ENCODE results near the gene FAM24B.
"Not testable (repeated sequence)": the region's sequence is repeated elsewhere in the genome, so short reads cannot be mapped to it uniquely, and the experiment has no call there.

Gene FAM24B

GRCh38 chr10:122858042-122858441, 21.3 kb downstream of the FAM24B start:
- DNase-seq (ENCODE audit: low spot score): not testable (repeated sequence)

- DNase-seq (ENCODE audit: low spot score): no peak
Measured at GRCh38 chr10:122856902-122857301, 22.5 kb downstream of the FAM24B start.

- no peak for DNase-seq (ENCODE audit: low spot score)
Measured at GRCh38 chr10:122855745-122856144, 23.6 kb downstream of the FAM24B start.

DNA sequence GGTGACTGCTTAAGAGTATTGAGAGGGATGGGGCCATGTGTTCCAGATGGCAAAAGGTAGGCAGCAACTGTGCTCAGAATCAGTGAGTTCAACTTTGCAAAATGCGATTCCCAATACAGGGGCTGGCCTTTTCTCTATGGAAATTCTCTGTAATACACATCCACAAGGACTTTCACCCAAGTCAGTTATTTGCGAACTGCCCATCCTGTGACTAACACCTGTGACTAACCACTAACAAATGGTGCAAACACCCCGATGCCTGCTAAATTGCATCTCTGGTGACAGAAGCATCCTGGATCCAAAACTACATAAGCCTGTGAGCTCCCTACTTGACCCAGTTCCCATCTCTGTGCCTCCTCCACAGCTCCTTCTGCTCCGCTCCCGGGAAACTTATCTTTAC, 24.7 kb downstream of the FAM24B start:
- DNase-seq (ENCODE audit: low spot score): no peak

DNA sequence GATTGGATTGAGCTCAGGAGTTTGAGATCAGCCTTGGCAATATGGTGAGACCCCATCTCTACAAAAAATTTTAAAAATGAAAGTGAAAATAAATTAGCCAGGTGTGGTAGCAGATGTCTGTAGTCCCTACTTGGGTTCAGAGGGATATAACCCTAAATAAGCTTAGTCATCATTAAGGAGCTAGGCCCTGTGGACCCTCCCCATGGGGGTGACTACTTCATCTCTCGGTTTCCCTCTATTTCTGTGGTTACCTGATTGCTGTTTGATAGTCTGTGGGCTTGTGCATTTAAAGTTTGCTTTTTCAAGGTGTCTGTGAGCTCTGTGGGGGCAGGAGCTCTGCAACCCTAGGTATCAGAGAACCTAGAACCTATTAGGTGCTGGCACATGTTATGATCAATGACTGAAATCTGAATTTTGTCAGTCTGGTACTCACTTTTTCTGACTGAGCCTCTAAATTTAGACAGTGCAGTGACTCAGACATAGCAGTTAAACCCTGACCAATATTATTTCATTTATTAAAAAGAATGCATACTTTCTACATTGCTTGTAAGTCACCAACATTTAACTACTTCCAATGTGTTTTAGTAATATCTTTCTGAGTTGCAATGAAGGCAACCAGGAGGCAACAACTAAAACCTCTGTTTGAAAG, 25.6 kb downstream of the FAM24B start:
- DNase-seq (ENCODE audit: low spot score): no peak

DNA sequence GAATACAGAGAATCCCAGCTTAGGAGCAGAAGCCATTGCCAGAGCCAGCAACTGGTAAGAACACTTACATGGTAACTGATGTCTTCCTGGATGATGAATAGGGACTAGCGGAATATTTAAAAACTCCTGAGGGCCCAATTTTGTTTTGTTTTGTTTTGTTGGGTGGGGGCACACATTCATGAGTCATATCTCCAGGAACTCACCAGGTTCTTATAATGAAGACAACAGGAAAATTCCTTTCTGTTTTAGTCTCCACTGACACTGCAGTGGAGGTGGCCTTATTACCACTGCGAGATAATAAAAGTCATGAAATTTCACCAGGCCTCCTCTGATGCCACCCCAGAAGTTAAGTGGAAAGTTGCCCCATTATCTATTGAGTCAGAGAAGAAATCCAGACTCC, 27.1 kb downstream of the FAM24B start:
- no peak for DNase-seq (ENCODE audit: low spot score)

DNA sequence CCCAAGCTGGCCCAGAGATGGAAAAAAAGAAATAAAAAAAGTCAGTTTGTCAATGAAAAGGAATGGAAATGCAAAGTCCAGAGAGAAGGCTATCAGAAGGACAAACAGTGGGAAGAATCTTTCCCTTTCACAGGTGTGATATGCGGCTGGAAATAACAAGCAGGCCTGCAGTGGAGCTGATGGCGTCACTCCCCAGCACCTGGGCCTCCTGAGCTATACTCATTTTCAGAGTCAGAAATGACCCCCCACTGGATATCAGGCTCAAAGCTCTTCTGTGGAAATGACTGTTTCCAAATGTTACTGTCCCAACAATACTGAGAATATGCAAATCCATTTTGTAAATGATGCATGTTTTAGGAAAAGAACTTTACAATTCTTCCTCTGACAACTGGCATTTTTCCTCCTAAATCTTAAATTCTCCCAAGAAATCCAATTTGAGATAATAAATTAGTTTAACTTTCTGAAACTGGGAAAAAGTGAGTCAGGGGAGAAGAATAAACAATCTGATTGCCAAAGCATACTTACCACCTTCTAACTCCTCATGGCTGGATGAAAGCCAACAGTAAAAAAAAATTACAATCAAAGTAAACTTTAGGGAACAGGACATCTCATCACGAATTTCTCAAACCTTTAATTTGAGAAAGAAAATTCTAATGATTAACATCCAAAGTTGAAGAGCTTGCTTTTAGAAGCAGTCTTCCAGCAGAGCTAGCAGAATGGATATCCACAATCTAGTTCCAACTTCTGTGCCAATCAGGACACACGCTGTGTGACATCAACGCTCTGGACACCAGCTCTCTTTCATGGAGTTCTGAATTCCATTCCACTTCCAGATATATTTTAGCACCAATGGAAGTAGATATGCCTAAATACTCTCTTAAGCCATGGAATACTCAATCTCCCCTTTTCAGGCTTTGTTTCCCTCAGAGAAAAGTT, 28.4 kb downstream of the FAM24B start:
- no peak for DNase-seq (ENCODE audit: low spot score)

DNA sequence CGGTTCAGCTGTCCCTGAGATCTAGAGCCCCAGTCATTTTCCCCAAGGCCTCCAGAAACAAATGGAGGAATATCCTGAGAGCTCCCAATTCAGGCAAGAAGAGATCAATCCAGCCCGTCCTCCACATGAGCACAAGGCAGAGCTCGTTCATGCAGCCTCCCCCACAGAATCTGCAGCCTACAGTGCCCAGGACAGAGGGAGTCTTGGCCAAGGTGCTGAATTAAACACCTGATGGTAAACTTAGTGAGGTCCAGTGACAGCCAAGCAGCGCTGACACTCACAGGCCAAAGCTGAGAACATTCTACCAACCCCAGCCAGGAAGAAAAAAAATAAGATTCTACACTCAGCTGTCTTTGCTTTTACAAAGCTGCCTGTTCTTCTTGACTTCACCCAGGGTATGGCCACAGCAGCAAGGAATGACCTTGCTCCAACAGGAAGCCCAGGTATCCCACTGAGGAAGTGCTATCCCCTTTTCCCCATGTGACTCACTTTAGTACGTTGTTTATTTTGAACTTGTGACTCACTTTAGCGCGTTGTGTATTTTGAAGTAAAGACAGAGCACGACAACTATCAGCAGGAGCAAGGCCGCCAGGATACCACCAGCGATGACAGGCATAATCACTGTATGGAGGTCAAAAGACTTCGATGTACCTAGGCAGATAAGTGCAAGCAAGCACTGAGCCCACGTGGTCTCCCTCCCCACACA, 29.3 kb downstream of the FAM24B start:
- DNase-seq (ENCODE audit: low spot score): no peak

DNA sequence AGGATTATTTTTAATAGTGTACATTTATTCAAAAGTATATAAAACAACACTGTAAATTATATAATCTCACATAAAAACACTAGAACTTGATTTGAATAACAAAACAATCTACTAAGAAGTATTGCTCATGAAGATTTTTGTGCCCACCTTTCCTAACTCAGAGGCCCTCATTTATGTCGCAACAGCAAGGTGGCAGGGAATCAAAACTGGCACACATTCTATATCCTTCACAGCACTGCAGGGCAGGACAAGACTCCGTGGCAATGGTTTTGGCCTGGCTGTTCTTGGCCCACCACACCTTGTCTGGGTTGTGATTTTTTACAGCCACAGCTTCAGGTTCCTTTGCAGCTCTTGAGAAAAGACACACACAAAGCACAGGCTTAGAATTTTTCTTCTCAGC, 30.3 kb downstream of the FAM24B start:
- DNase-seq (ENCODE audit: low spot score): no peak

DNA sequence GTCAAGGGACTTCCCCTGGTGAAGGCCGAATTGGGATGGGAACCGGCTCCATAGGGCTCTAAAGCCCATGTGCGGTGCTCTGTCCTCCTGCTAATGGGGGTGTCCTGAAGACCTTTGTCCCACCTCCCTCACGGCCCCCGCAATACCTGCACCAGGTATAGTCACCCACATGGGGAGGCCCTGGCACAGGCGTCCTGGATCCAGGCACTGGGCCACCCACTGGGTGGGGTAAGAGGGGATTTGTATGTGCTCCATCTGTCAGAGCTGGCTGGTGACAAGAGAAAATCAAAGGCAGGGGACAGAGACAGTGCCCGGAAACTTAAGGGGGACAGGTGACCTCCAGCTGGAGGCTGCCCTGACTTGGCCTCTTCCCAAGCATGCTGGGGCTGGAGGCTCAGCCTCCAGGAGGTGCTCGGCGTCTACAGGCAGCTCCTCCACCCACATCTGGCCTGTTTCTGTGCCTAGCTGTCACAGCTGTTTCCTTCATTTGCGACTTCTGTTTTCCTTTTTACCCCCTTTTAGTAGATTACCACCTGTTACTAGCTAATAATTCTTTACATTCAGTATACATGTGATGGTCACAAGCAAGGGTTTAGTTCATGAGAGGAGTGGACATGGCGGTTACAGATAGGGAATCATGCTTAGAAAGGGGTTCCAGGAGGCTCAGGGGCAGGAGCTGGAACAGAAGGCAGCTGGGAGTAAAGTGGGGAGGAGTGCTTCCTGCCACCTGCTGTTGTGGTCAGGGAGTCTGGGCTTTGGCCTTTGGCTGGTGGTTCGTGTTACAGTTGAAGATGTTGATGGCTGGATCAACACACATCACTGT, 31.4 kb downstream of the FAM24B start:
- DNase-seq (ENCODE audit: low spot score): no peak

DNA sequence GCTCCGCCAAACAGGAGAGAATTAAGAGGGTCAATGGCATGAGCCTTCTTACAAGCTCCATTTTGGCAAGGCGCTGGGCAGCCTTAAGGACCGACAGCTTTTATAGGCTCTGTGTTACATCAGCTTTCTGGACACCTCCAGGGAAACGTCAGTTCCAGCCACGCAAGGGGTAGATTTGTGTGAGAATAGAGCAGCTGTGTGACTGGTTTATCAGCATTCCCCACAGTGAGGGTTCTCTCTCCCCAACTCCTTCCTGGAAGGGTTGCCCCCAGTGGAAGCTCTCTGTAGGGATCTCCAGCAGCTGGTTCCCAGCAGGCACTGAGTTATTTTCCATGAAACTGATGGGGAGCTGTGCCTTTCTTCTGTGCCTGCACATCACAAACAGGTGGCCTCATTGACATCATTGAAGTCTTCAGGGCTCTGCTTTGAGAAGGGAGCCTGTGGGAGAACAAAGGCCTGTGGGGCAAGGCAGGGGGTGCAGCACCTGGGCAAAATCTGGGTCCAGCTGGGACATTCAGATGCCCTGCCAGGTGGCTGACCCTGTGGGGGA, 33.5 kb downstream of the FAM24B start, which contains the start of gene CUZD1:
CUZD1 (minus strand) TSS at position 75 of the 550 bp plus-strand sequence; CDS start at position 61, 14 bp downstream.
- no peak for DNase-seq (ENCODE audit: low spot score)

- no peak for DNase-seq (ENCODE audit: low spot score)
Measured at GRCh38 chr10:122844146-122844545, 35.2 kb downstream of the FAM24B start.

DNA sequence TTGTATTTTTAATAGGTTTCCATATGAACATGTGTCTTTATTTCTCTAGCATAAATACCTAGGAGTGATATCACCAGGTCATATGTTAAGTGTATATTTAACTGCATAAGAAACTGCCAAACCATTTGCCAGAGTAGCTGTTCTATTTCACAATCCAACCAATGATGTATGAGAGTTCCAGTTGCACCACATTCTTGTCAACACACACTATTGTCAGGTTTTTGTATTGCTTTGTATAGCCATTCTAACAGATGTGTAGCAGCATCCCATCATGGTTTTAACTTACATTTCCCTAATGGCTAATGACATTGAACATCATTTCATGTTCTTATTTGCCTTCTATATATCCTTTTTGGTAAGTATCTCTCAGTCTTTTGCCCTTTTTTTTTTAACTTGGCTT, 37.8 kb downstream of the FAM24B start:
- no peak for DNase-seq (ENCODE audit: low spot score)

DNA sequence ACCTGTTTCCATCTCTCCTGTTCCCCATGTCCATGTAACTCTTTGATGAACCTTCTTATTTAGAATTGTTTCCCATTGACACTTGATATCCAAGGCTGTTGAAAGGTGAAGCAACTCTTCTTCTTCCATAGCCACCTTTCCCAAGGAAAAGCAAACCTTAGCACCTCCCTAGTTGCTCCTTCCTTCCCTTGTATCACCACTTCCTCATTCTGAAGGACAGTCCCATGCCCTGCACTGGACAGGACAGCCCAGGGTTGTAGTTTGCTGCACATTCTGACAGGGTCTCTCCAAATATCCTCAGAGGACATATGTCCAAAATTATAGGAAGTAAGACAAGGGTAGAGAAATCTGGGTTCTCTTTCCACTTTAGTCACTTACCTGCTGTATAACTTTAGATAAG, 39.9 kb downstream of the FAM24B start:
- DNase-seq (ENCODE audit: low spot score): no peak

DNA sequence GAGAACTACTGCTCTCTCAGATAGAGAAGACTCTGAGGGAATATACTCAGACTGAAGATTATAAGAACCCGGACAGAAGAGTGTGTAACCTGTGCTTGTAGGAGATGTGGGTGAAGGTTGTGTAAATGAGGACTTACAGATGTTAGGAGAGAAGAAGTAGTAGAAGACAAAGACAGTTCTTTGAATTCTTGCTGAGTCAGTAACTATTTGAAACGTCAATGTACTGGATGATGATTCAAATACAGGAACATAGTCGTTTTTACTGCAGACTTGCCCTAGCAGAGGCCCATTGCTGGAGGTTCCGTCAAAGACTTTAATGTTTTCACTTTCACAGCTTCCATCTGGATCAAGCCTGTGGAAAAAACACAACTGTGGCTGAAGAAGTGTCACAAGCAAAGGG, 40.5 kb downstream of the FAM24B start:
- DNase-seq (ENCODE audit: low spot score): no peak

DNA sequence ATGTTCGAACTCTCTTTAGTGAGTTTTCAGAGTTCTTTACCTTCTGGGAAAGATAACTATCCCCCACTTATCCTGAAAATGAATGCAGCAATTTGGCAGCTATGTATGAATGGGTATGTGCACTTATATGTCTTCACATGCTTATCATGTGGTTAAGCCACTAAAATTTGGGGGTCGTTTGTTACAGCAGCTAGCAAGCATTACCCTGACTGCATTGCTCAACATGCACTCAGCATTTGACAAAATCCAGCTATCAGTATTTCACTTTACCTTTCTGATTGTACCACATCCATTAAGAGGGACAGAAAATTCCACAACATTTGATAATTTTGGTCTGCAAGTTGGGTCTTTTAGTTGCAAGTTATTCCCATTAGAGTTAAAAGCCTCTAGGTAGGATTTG, 43.5 kb downstream of the FAM24B start:
- DNase-seq (ENCODE audit: low spot score): no peak

DNA sequence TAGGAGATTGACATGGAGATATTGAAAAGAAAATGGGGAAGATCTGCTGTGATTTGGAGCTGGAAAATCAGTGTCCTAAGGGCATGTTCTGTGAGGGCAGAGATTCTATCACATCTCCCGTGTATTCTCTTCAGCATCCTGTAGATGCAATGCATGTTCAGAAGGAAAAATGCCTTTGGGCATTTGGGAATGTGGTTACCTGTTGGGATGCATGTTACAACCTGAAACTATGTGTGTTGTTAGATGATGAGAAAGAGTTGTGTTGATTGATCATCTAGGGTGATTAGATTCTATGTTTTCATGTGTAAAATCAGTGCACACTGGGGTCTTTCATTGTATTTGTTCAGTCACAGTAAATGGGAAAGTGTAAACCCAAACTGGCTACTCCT, 48.4 kb downstream of the FAM24B start:
- no peak for DNase-seq (ENCODE audit: low spot score)

GRCh38 chr10:122830273-122830964, 49.0 kb downstream of the FAM24B start:
- no peak for DNase-seq (ENCODE audit: low spot score)

GRCh38 chr10:122829454-122829853, 49.9 kb downstream of the FAM24B start:
- DNase-seq (ENCODE audit: low spot score): no peak

- no peak for DNase-seq (ENCODE audit: low spot score)
Measured at GRCh38 chr10:122828716-122829255, 50.6 kb downstream of the FAM24B start.

GRCh38 chr10:122827302-122827701, 52.1 kb downstream of the FAM24B start:
- DNase-seq (ENCODE audit: low spot score): no peak
